Thyroid gland (tissue), 4 donors: ENCODE results near the gene RPN2.

Source experiments
- POLR2A ChIP-seq, 2 donors: fragments of 450-650 bp; IDR thresholded peaks; one replicate each; pipeline ENCODE4 v1.6.1; 2017; ENCODE audit warnings: antibody characterized with exemption in 2 of 2, mild to moderate bottlenecking in 2 of 2, moderate library complexity in 1 of 2
- TF ChIP-seq, protein P1 (sequence below), 6 experiments: fragments of 200-600 bp in 3 of 6; fragments of 450-650 bp in 3 of 6; sonication (generic) in 3 of 6; IDR thresholded peaks; one replicate each; pipeline ENCODE4 v1.5.1; 2016 to 2019; ENCODE audit warnings: antibody characterized with exemption in 6 of 6, mild to moderate bottlenecking in 2 of 6, inconsistent platforms in 1 of 6, moderate library complexity in 1 of 6

DNA sequence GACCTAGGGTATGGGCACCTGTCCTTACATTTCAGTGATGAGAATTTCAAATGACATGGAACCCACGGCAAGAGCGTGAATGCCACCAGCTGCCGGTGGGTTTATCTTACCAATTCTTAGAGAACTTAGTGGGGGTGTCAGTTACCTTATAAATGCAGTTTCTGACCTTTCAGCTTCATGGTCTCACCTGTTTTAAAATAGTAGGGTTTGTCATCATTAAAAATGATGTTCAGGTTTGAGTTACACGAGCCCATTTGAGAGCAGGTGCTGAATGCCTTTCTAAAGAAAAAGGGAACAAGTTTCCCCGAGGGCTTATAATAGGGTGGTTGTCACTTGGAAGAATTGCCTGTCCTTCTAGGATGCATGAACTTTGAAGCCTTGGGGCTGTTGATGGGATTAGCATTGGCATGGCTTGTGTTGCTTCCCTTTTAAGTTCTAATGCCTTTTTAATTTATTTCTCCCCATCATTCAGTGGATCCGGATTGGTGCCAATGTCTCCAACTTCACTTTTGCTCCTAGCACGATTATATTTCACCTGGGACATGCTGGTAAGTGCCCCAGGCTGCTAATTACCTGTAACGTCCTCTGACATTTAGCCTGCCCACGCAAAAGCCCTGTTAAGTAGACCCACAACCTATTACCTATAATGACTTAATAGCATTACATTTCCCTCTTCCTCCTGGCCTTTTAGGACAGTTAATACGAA is 54.6 kb downstream of the RPN2 start:
- TF ChIP-seq, protein P1, sequence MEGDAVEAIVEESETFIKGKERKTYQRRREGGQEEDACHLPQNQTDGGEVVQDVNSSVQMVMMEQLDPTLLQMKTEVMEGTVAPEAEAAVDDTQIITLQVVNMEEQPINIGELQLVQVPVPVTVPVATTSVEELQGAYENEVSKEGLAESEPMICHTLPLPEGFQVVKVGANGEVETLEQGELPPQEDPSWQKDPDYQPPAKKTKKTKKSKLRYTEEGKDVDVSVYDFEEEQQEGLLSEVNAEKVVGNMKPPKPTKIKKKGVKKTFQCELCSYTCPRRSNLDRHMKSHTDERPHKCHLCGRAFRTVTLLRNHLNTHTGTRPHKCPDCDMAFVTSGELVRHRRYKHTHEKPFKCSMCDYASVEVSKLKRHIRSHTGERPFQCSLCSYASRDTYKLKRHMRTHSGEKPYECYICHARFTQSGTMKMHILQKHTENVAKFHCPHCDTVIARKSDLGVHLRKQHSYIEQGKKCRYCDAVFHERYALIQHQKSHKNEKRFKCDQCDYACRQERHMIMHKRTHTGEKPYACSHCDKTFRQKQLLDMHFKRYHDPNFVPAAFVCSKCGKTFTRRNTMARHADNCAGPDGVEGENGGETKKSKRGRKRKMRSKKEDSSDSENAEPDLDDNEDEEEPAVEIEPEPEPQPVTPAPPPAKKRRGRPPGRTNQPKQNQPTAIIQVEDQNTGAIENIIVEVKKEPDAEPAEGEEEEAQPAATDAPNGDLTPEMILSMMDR (IDR thresholded peaks at IDR 0.05) = no peak
- no peak for TF ChIP-seq POLR2A (IDR thresholded peaks at IDR 0.05)
